SU-DHL-6 (cell line): ENCODE measurements around the gene LAMA1.

Experiments
- CTCF ChIP-seq: fragments of 200-600 bp; sonication (generic); IDR thresholded peaks from one replicate; pipeline ENCODE4 v1.5.1; 2017; ENCODE audit warnings: antibody characterized with exemption, mild to moderate bottlenecking, low read length, moderate library complexity; ENCODE audit not compliant: insufficient read depth, poor library complexity, severe bottlenecking
- EZH2phosphoT487 ChIP-seq: fragments of 200-600 bp; sonication (generic), shearing (Covaris generic); conservative IDR thresholded peaks from 2 replicates; pipeline ENCODE4 v1.6.1; 2018; ENCODE audit warnings: mild to moderate bottlenecking, antibody characterized with exemption, low read length, moderate library complexity, mixed read lengths

DNA sequence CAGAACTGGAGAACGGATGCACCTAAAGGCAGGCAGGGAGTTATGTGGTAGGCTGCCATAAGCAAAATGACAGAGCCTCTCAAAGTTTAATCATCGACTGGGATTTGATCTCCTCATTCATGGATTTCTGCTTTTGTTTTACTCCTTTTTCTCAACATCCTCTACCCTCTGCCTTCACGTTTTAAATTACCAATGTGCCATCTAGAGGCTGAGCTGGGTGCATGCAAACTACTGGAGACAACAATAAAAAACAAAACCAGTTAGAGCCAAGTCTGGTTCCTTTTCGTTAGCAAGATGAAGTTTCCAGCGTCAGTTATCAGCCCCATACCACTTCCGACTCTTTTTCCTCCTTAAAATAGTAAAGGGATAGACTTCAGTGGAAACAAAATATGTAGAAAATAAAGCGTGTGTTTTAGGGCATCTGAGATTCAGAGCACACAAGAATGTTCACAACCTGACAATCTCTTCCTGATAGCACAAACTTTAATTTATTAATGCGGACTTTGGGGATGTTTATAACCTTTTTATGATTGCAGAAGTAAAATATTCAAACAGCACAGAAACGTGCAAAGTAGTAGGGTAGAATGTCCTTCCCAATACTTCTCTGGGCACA lies 117.0 kb downstream of the LAMA1 start:
- TF ChIP-seq CTCF (peak; percentile 17), EZH2phosphoT487 (no peak)
